GM12891 (cell line): ENCODE data around the gene PDE6B.

ENCODE experiments used
- DNase-seq: peaks from one replicate; pipeline ENCODE4 v3.0.0; 2011; ENCODE audit warnings: low spot score; ENCODE audit not compliant: insufficient read length
- FAIRE-seq: peaks from 2 replicates; lab custom pipeline; 2011; peaks lifted over from hg19 to GRCh38; lab: Jason Lieb, UNC
- PAX5 ChIP-seq: IDR thresholded peaks from 2 replicates; pipeline ENCODE4 v1.6.1; 2011; ENCODE audit warnings: low read length, moderate library complexity, mild to moderate bottlenecking; ENCODE audit not compliant: insufficient read depth, severe bottlenecking
- POLR2A ChIP-seq: IDR thresholded peaks from 2 replicates; pipeline ENCODE4 v1.6.1; 2011; ENCODE audit warnings: low read depth, low read length, control low read depth
- POLR2AphosphoS5 ChIP-seq: IDR thresholded peaks from 2 replicates; pipeline ENCODE4 v1.6.1; 2011; ENCODE audit warnings: low read depth, low read length, control low read depth
- POU2F2 ChIP-seq: IDR thresholded peaks from 2 replicates; pipeline ENCODE4 v1.6.1; 2011; ENCODE audit warnings: low read depth, mild to moderate bottlenecking, control low read depth, low read length, moderate library complexity
- SPI1 ChIP-seq: IDR thresholded peaks from 2 replicates; pipeline ENCODE4 v1.6.1; 2011; ENCODE audit warnings: low read depth, low read length, control low read depth
- TAF1 ChIP-seq: IDR thresholded peaks from 2 replicates; pipeline ENCODE4 v1.6.1; 2011; ENCODE audit warnings: low read depth, low read length, control low read depth

The PDE6B gene

DNA sequence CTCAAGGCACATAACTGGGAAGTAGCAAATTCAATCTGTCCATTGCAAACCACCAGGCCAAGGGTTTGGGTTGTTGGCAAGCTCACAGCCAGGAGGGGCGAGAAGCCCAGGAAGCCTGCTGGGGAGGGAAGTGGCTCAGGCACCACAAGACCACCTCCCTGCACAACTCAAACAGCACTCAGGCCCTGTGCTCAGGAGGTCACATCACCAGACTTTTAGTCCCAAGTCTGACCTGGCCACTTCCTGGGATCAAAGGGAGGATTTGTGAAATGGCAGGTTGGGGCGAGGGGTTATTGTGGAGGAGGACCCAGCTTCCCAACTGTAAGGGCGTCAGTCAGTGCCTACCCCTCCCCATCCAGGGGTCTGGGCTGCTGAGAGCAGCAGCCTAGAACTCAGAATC is 46.4 kb downstream of the PDE6B start:
- no peak for FAIRE-seq
- TF ChIP-seq POU2F2: no peak
- no peak for TF ChIP-seq POLR2AphosphoS5
- no peak for TF ChIP-seq SPI1
- TF ChIP-seq TAF1: no peak
- TF ChIP-seq POLR2A: no peak
- no peak for TF ChIP-seq PAX5

DNA sequence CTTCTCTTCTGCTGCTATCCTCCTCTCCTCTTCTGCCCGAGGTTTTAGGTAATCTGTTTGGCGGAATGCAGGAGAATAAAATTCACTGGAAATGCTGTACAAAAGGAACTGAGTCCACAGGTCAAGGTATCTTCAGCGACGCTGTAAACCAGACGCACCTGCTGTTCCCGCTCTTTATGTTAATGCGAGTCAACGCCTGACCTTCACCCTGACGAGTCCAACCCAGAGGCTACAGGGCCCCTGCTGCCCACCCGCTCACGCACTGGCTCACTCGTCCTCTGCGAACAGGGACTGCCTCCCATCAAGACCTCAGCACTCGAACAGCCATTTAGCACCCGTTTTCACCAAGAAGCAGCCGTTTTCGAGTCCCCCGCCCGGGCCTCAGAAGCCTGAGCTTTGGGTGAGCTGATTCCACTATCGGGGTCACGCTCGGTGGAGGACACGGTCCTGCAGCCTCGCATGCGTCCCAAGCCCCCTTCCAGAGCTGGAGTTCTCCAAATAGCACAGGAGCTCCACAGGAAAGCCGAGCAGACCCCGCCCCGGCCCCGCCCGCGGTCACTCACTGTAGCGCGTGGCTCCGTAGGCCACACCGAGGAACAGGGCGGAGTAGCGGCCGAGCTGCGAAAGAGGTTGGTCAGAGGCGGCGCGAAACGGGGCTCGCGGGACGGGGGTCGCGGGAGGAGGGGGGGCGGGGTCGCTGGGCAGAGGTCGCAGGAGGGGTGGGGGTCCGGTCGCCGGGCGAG is 48.1 kb downstream of the PDE6B start:
- no peak for DNase-seq
- TF ChIP-seq POLR2A (no peak), POU2F2 (no peak), TAF1 (no peak), SPI1 (no peak), POLR2AphosphoS5 (no peak), PAX5 (no peak)
- peak; percentile 43 for FAIRE-seq

More for the DNA sequence above, 46.4 kb downstream of the PDE6B start:
- DNase-seq: no peak

DNA sequence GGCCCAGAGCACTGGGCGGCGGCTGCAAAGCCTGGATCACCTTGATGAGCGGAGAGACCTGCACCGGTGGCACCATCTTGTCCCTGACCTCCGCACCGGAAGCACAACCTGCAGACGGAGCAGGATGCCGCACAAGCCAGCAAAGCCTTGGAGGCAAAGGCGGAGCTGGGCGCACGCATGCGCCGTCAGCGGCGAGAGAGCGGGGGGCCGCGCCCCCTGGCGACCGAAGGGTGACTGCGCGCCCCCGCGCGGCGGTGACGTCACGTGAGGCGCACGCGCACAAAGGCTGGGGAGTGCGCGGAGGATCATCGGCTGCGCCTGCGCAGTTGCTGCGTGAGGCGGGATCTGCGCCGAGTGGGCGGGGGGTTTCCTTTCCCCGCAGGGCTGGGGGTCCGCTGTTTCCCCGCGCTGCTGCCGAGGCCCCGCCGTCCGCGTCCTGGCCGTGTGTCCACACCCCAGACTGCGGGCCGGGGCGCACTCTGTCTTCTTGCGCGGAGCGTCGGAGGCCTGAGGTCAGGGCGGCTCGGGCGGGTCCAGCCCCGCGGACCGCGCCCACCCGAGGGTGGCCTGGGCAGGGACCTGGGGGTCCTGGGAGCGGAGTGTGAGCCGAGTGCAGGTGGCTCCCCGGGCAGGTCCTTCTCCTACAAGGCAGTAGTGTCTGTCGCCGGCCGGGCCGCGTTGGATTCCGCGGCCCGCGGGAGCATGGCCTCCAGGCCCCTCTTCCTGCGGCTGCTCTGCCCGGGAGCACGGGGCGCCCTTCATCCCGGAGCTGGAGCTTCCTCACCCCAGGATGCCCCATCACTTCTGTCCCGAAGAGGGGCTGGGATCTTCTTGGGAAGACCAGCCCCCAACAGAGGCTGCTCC is 49.0 kb downstream of the PDE6B start, which contains the start of the genes ATP5ME and MYL5:
Gene ATP5ME, minus strand, starts transcription at position 105 of the 864 bp plus-strand sequence. Its CDS starts 29 bp downstream, at position 76.
Gene MYL5, plus strand, starts transcription at position 371 of the 864 bp plus-strand sequence. CDS start 3,485 bp downstream, outside the sequence.
- TF ChIP-seq POLR2A: peak; percentile 91
- TF ChIP-seq SPI1: no peak
- peak; percentile 22; the same call in 1 of the 2 replicates for TF ChIP-seq POU2F2
- TF ChIP-seq TAF1: peak; percentile 88
- peak; percentile 87 for TF ChIP-seq POLR2AphosphoS5
- DNase-seq: peak; percentile 100
- FAIRE-seq: peak; percentile 100

DNA sequence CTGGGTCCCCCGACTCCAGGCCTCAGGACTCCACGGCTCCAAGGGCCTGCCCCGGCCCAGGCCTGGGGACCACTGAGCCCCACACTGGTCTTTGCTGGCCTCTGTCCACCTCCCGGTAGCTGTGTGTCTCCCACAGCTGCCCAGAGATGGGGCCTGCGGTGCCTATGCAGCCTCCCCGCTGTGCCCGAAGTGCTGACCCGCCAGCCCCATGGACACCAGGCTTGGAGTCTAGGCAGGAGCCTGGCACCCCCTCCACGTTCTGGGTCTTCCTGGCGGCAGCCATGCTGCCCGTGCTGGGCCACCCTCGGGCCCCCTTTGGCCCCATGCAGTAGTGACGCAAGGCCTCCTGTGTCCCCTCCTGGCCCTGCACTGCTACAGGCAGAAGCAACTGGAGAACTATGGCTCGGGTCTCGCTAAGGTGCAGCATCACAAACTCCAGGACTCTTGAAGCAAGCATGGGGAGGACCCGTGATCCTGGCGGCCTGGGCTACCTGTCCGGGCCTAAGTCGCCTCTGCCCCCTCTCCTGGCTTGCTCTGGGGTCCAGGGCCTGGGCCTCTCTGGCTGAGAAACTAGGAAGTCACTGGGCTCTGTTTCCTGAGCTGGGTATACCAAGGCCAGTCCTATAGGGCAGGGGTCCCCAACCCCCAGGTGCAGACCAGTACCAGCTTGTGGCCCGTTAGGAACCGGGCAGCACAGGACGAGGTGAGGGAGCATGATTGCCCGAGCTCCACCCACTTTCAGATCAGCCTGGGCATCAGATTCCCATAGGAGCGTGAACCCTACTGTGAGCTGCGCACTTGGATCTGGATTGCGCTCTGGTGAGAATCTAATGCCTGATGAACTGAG is 49.9 kb downstream of the PDE6B start:
- FAIRE-seq: no peak

DNA sequence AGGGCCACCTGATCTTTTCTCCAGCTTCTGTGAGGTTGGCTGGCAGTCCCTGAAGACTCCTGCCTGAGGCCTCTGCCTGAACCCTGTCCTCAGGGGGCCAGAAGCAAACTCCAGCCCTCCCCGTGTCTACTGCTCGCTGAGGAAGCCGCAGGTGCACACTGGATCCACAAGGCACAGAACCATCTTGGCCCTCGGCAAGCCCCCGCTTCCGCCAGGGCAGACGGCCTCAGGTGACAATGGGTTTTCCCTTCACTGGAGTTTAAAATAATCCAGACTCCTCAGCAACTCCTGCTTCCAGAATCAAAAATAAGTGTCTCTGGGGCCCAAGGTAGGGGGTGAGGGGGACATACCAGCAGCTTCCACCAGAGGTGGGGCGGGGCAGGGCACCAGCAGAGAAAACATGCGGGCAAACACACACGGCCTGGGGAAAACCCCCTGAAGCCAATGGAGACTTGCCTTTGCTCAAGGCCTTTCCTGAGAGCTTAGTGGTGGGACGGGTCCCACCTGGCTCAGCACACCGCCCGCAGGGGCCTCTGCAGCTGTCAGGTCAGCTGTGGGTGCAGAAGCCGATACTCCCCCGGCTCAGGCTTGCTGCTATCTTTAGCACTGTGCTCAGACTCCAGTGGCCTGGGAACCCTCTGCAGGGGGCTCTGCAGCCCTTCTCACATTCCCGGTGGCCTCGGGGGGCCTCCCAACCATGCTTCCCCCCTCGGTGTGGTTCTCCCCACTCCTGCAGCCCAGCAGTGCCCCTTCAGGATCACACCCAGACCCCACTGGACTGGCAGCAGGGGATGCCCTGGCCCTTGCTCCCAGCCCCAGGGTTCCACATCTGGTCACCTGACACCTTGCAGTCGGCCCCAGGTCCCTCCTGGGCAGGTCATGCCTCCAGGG is 50.9 kb downstream of the PDE6B start:
- peak; percentile 84 for FAIRE-seq
- DNase-seq: peak; percentile 78
- TF ChIP-seq POLR2AphosphoS5 (peak; percentile 68; the same call in 1 of the 2 replicates), POU2F2 (no peak), POLR2A (no peak), TAF1 (no peak)

More for the DNA sequence above, 49.9 kb downstream of the PDE6B start:
- TF ChIP-seq POLR2AphosphoS5 (no peak), SPI1 (no peak), POLR2A (peak; percentile 12; the same call in 1 of the 2 replicates), TAF1 (no peak), POU2F2 (no peak)
- DNase-seq: no peak

DNA sequence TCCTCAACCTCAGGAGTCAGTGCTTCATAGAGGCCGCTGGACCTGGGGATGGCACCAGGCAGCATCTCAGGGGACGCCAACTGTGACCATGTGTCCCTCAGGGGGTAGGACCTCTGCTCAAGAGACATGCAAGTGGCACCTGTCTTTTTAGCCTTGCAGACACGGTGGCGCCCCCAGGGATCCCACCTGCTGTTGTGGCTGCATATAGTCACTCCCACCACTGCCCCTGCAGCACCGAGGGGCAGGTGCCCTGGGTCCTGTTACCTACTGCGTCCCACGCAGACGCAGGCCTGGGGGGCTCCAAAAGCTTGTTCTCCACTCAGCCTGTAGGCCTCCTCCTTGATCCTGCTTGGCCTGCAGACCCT is 51.5 kb downstream of the PDE6B start:
- no peak for TF ChIP-seq TAF1
- no peak for TF ChIP-seq SPI1
- TF ChIP-seq POLR2AphosphoS5: no peak
- no peak for TF ChIP-seq POU2F2
- no peak for TF ChIP-seq POLR2A
- no peak for TF ChIP-seq PAX5
- DNase-seq: no peak
- no peak for FAIRE-seq

DNA sequence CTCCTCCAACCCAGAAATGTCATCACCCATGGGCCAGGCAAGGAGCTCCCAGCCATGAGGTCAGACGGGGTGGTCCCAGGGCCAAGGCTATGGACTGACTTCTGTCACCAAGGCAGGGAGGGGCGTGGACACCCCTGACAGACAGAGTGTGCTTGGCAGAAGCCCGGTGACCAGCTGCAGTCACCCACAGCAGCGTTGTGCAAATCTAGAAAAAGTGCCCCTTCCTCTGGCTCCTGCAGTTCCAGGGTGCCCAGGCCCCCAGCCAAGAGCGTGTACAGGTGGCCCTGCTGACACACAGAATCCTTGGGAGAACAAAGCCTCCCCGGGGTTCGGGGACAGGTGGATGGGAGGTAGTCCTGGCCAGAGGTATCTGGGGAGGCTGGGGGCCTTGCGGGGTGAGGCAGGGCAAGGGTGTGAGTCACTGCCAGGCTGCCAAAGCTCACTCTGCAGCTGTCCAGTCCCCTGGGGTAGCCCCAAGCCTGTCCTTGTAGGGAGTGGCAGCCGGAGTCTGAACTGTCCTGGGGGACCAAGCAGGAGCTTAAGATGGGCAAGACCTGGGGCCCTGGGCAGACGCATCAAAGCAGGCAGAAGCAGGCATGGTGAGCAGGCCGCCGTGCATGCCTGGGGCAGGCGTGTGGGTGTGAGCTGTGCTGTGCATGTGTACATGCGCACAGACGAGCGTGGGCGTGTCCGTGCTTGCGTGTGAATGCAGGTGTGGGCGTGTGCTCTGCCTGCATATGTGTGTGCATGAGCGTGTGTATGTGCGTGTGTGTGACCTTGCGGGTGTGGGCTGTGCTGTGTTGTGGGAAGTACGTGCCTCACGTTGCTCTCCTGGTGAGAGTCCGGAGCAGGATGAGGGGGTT is 52.3 kb downstream of the PDE6B start:
- peak; percentile 87 for FAIRE-seq
- TF ChIP-seq SPI1: no peak
- TF ChIP-seq POU2F2: no peak
- no peak for TF ChIP-seq POLR2AphosphoS5
- no peak for TF ChIP-seq POLR2A
- no peak for TF ChIP-seq PAX5
- no peak for TF ChIP-seq TAF1
- DNase-seq: no peak
